ENCODE measurements around the gene USP3.

USP3 gene

GRCh38 chr15:63458026-63458425 is 46.4 kb upstream of the USP3 start:
- DNase-seq (no peak), ATAC-seq (ENCODE audit: insufficient read depth, low read depth) (no peak)
- Histone ChIP-seq H3K4me3 (ENCODE audit: low read depth in 1 of 2, low read length in 2 of 2) (no peak overlapping the region), H3K9ac (ENCODE audit: low read depth, low read length) (no peak overlapping the region), H3K36me3 (ENCODE audit: insufficient read depth, low read length) (no peaks in the 10 kb centered on the region), H3K27me3 (ENCODE audit: insufficient read depth, low read length, poor library complexity) (no peaks in the 10 kb centered on the region), H3K27ac (ENCODE audit: low read length) (no peak overlapping the region), H3K79me2 (ENCODE audit: insufficient read depth, low read length) (no peaks in the 10 kb centered on the region), H3K4me2 (ENCODE audit: insufficient read depth, low read length) (no peak overlapping the region), H2AFZ (ENCODE audit: low read depth, low read length) (no peak overlapping the region), H4K20me1 (ENCODE audit: insufficient read depth, low read length) (no peaks in the 10 kb centered on the region), H3K4me1 (ENCODE audit: insufficient read depth, low read length) (no peaks in the 10 kb centered on the region), H3K9me3 (ENCODE audit: insufficient read depth, low read length, severe bottlenecking) (no peaks in the 10 kb centered on the region)
- no peak for TF ChIP-seq EZH2 (IDR thresholded peaks at IDR 0.05; ENCODE audit: borderline replicate concordance, low read depth, low read length, severe bottlenecking)
- TF ChIP-seq CTCF (IDR thresholded peaks at IDR 0.05; ENCODE audit: borderline replicate concordance, extremely low read depth, low read length, poor library complexity, severe bottlenecking) = no peak

GRCh38 chr15:63458794-63459395 is 45.5 kb upstream of the USP3 start:
- ATAC-seq (ENCODE audit: insufficient read depth, low read depth) (no peak), DNase-seq (no peak)
- TF ChIP-seq EZH2 (IDR thresholded peaks at IDR 0.05; ENCODE audit: borderline replicate concordance, low read depth, low read length, severe bottlenecking) (no peak), CTCF (IDR thresholded peaks at IDR 0.05; ENCODE audit: borderline replicate concordance, extremely low read depth, low read length, poor library complexity, severe bottlenecking) (no peak)

GRCh38 chr15:63460210-63461155 is 43.9 kb upstream of the USP3 start:
- TF ChIP-seq EZH2 (IDR thresholded peaks at IDR 0.05; ENCODE audit: borderline replicate concordance, low read depth, low read length, severe bottlenecking) (no peak), CTCF (IDR thresholded peaks at IDR 0.05; ENCODE audit: borderline replicate concordance, extremely low read depth, low read length, poor library complexity, severe bottlenecking) (no peak)
- no peak overlapping the region for H3K9ac ChIP-seq (ENCODE audit: low read depth, low read length)
- H3K36me3 ChIP-seq (ENCODE audit: insufficient read depth, low read length) = no peaks in the 10 kb centered on the region
- no peak overlapping the region for H2AFZ ChIP-seq (ENCODE audit: low read depth, low read length)
- H3K79me2 ChIP-seq (ENCODE audit: insufficient read depth, low read length) = no peaks in the 10 kb centered on the region
- ATAC-seq (ENCODE audit: insufficient read depth, low read depth) = no peak
- H3K27ac ChIP-seq (ENCODE audit: low read length) = no peak overlapping the region
- no peaks in the 10 kb centered on the region for H3K9me3 ChIP-seq (ENCODE audit: insufficient read depth, low read length, severe bottlenecking)
- no peak for DNase-seq
- H3K4me3 ChIP-seq (ENCODE audit: low read depth in 1 of 2, low read length in 2 of 2) = no peak overlapping the region
- no peaks in the 10 kb centered on the region for H4K20me1 ChIP-seq (ENCODE audit: insufficient read depth, low read length)
- no peaks in the 10 kb centered on the region for H3K4me1 ChIP-seq (ENCODE audit: insufficient read depth, low read length)
- H3K27me3 ChIP-seq (ENCODE audit: insufficient read depth, low read length, poor library complexity) = no peaks in the 10 kb centered on the region
- H3K4me2 ChIP-seq (ENCODE audit: insufficient read depth, low read length) = no peak overlapping the region

More at GRCh38 chr15:63458794-63459395, 45.5 kb upstream of the USP3 start:
- Histone ChIP-seq H3K27ac (ENCODE audit: low read length) (no peak overlapping the region), H3K4me3 (ENCODE audit: low read depth in 1 of 2, low read length in 2 of 2) (no peak overlapping the region), H4K20me1 (ENCODE audit: insufficient read depth, low read length) (no peaks in the 10 kb centered on the region), H3K9ac (ENCODE audit: low read depth, low read length) (no peak overlapping the region), H3K4me1 (ENCODE audit: insufficient read depth, low read length) (no peaks in the 10 kb centered on the region), H3K36me3 (ENCODE audit: insufficient read depth, low read length) (no peaks in the 10 kb centered on the region), H3K9me3 (ENCODE audit: insufficient read depth, low read length, severe bottlenecking) (no peaks in the 10 kb centered on the region), H3K27me3 (ENCODE audit: insufficient read depth, low read length, poor library complexity) (no peaks in the 10 kb centered on the region), H3K79me2 (ENCODE audit: insufficient read depth, low read length) (no peaks in the 10 kb centered on the region), H3K4me2 (ENCODE audit: insufficient read depth, low read length) (no peak overlapping the region), H2AFZ (ENCODE audit: low read depth, low read length) (no peak overlapping the region)

Data from DND-41 (cell line).